ENCODE measurements around the gene OR1A1.
"Not testable (repeated sequence)": the region's sequence is repeated elsewhere in the genome, so short reads cannot be mapped to it uniquely, and the experiment has no call there.

OR1A1 gene

DNA sequence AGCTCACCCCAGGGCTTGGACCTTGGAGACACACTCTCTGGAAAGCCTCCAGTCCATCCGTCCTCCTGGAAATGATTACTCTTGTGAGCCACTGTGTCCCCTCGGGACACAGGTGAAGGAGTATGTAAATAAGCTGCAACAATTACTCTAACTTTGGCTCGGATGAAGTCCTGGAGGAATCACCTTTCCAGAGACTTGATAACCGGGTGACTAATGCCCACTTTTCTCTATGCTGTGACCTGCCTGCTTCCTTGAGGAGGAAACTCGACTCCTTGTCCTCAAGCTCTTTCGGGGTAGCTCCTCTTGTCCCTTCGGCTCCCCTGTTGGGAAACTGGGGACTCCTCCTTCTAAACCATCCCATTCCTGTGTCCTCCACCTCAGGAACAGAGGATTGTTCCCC is at the start of gene OR1A1:
Gene OR1A1 (plus strand): TSS at position 301 of the 400 bp plus-strand sequence. CDS start 7,954 bp downstream, outside the sequence.
- DNase-seq (ENCODE audit: low spot score) = no peak

DNA sequence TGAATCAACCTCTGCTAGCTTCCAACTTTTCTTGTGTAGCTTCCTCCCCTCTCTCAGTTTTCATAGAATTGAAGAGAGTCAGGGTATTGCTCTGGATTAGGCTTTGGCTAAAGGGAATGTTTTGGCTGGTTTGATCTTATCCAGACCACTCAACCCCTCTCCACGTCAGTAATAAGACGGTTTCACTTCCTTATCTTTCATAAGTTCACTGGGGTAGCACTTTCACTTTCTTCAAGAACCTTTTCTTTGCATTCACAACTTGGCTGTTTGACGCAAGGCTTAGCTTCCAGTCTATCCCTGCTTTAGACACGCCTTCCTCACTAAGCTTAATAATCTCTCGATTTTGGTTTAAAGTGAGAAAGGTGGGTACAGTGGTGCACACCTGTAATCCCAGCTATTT is 39.9 kb upstream of the OR1A1 start:
- peak; percentile 67 for DNase-seq (ENCODE audit: low spot score)

- no peak for DNase-seq (ENCODE audit: low spot score)
Measured at GRCh38 chr17:3189961-3190360, 17.5 kb upstream of the OR1A1 start.

DNA sequence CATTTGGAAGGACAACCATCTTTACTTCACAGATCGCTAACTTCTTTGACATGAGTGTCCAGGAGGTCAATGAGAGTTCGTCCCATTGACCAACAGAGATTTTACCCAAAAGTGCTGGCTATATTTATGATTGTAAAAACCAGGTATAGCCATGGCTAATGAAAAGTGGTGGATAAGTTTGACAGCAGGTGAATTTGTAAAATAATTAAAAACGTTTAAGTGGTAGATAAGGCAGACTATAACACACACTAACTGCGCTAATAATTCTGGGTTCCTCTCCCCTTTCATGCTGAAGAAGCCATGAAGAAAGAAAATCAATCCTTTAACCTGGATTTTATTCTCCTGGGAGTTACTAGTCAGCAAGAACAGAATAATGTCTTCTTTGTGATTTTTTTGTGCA is 10.2 kb upstream of the OR1A1 start, which contains the start of gene OR1A2:
Gene OR1A2 (plus strand): TSS at position 301 of the 400 bp plus-strand sequence. CDS start 0 bp downstream, at position 301.
- no peak for DNase-seq (ENCODE audit: low spot score)

DNA sequence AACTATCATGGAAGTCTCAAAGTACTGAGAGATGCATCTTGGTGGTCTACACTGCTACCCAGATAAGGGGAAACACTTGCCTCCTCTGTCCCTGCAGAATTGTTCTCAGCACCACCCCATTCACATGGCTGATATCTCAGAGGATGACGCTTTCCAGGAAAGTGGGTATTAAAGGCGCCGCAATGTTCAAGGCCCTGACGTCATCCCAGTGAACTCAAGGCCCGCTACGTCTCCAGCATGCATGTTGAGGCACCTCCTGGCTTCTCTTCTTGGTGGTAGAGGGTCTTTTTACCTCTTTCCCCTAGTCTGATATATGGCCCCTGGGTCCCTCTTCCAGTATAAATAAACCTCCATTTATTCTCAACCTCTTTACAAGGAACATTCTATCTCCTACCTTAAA is 1.0 kb downstream of the OR1A1 start:
- no peak for DNase-seq (ENCODE audit: low spot score)

DNA sequence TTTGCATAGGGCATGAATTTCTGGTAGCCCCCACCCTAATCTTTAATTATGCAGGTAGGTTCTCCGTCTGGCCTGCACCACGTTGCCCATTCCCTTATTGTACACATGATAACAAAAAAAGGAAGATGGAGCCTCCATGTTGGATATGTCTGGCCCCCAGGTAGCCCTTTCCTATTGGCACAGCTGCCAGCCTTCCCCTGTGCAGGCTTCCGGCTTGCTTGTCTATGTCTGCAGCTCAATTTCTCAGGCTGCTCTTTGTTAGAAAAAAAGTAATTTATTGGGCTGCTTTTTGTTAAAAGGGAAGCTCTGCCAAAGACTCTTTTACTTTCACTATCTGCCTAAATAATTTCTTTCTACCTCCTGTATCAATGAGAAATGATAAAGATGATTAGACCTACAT is 5.5 kb downstream of the OR1A1 start:
- DNase-seq (ENCODE audit: low spot score) = no peak

DNA sequence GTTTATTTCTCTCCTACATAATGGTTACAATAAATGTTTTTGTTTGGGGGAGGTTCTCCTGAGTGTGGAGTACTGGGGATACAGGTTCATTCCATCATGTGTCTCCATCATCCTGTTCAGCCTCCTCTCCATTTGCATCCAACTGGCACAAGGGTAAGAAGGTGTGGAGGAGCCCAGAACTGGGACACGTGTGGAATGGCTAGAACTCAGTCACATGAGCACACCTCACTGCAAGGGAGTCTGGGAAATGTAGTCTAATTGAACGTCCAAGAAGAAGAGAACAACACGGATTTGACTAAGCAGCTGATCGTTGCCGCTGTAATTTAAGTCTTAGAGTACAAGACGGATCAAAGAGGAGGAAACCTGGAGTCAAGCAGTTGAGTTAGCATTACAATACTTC is 6.1 kb downstream of the OR1A1 start:
- DNase-seq (ENCODE audit: low spot score) = no peak

- not testable (repeated sequence) for DNase-seq (ENCODE audit: low spot score)
Measured at GRCh38 chr17:3219978-3220377, 12.5 kb downstream of the OR1A1 start.

DNA sequence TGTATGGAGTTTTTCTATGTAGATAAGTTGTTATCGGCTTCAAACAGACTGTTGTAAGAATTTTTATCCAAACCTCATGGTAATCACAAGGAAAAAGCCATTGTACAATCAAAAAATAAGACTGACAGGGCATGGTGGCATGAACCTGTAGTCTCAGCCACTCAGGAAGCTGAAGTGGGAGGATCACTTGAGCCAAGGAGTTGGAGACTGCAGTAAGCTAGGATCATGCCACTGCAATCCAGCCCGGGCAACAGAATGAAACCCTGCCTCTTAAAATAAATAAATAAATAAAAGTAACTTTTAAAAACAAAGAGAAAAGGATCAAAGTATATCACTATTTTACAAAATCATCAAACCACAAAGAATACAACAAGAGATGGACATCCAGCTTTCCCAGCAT is 14.4 kb downstream of the OR1A1 start:
- DNase-seq (ENCODE audit: low spot score) = no peak

DNA sequence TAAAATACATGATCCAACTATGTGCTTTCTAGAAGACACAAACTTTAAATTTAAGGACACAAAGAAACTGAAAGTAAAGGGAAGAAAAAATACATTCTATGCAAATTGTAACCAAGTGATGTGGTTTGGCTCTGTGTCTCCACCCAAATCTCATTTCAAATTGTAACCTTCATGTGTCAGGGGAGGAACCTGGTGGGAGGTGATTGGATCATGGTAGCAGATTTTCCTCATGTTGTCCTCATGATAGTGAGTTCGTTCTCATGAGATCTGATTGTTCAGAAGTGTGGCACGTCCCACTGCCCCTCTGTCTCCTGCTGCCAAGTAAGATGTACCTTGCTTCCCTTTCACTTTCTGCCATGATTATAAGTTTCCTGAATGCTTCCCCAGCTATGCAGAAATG is 15.0 kb downstream of the OR1A1 start:
- no peak for DNase-seq (ENCODE audit: low spot score)

GRCh38 chr17:3224721-3225352 is 17.4 kb downstream of the OR1A1 start:
- DNase-seq (ENCODE audit: low spot score) = not testable (repeated sequence)

DNA sequence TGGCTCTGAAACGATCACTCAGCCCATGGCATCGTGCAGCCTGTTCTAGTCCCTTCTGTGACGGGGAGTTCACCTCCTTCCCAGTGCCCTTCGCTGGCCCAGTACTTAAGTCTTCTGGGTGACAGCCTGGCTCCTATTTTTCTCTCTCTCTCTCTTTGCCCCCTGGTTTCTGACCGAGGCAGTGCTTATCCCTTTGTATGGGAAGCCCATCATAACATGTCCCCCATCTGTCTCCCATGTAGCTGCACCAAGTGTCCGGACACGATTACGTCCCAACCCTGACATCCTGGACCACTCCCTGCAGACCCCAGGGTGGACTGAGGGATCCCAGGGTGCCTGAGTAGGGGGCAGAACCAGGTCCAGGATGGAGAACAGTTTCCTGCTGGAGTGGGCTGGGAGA is 24.8 kb downstream of the OR1A1 start:
- DNase-seq (ENCODE audit: low spot score) = not testable (repeated sequence)

- peak; percentile 34 for DNase-seq (ENCODE audit: low spot score)
Measured at GRCh38 chr17:3238685-3239084, 31.2 kb downstream of the OR1A1 start.

GRCh38 chr17:3241044-3241443 is 33.6 kb downstream of the OR1A1 start:
- DNase-seq (ENCODE audit: low spot score) = not testable (repeated sequence)

DNA sequence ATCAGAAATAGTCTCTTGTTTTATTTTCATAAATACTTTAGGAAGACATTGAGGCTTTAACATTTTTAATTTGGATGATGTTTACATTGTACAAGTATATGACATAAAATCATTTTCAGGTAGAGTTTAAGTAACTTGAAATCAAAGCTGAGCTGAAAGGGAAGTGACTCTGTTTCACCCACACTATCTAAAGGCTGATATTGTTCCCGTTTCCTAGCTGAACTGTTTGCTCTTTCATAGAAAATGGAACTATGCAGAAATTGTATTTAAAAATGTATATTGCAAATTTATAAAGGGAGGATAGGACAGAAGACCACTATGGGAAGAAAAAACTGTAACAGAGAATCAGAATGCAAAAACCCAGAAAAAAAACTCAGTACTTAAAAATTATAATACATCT is 37.4 kb downstream of the OR1A1 start:
- peak; percentile 8 for DNase-seq (ENCODE audit: low spot score)

DNA sequence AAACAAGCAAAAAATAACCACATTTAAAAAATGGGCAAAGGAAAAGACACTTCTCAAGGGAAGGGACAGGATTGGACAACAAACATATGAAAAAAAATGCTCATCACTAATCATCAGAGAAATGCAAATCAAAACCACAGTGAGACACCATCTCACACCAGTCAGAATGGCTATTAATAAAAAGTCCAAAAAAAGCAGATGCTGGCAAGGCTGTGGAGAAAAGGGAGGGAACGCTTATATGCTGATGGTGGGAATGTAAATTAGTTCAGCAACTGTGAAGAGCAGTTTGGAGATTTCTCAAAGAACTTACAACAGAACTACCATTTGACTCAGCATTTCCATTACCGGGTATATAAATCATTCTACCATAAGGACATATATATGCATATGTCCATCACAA is 41.5 kb downstream of the OR1A1 start:
- not testable (repeated sequence) for DNase-seq (ENCODE audit: low spot score)

DNA sequence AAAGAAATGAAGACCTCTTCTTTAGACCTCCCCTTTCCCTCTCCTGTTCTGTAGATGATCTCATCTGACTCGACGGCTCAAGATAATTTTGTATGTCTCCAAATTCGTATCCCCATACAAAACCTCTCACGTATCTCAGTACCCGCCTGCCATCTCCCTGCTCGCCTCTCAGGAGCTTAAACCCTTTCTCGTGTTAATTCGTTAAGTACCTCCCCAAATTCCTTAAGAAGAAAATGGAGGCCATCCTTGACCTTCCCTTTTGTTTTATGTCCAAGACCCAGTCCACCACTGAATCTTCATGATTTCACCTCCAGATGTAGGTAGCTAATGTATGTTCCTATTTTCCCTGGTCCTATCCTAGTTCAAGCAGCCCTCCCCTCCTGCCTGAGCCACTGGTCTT is 49.1 kb downstream of the OR1A1 start:
- no peak for DNase-seq (ENCODE audit: low spot score)

GRCh38 chr17:3260163-3260562 is 52.7 kb downstream of the OR1A1 start:
- DNase-seq (ENCODE audit: low spot score) = no peak

GRCh38 chr17:3260600-3260999 is 53.1 kb downstream of the OR1A1 start:
- no peak for DNase-seq (ENCODE audit: low spot score)

Measured in pons (tissue), 1 donor.